SK-N-SH (cell line): ENCODE measurements around the gene SNRNP70.
"Not testable (repeated sequence)": the region's sequence is repeated elsewhere in the genome, so short reads cannot be mapped to it uniquely, and the experiment has no call there.

Experiments
- EP300 ChIP-seq, 2 experiments: IDR thresholded peaks; 2 replicates each; pipeline versions ENCODE4 v1.4.0 to v1.6.1; 2012; ENCODE audit warnings: borderline replicate concordance in 1 of 2, low read depth in 1 of 2, low read length in 1 of 2
- EZH2phosphoT487 ChIP-seq: fragments of 200-600 bp; sonication (generic); IDR thresholded peaks from 2 replicates; pipeline ENCODE4 v1.6.1; 2017; ENCODE audit warnings: low read depth, mixed run types, mild to moderate bottlenecking, antibody characterized with exemption, moderate library complexity, borderline replicate concordance
- NFIC ChIP-seq: IDR thresholded peaks from 2 replicates; pipeline ENCODE4 v1.4.0; 2012; ENCODE audit warnings: borderline replicate concordance
- POLR2AphosphoS5 ChIP-seq: IDR thresholded peaks from 2 replicates; pipeline ENCODE4 v1.6.1; 2012; ENCODE audit warnings: low read depth, low read length
- RAD21 ChIP-seq: IDR thresholded peaks from 2 replicates; pipeline ENCODE4 v1.6.1; 2012; ENCODE audit warnings: mild to moderate bottlenecking, low read length
- SIN3A ChIP-seq: IDR thresholded peaks from 2 replicates; pipeline ENCODE4 v1.6.1; 2012; ENCODE audit warnings: low read depth, mild to moderate bottlenecking, low read length, moderate library complexity, borderline replicate concordance
- YY1 ChIP-seq: IDR thresholded peaks from 2 replicates; pipeline ENCODE4 v1.4.0; 2012; ENCODE audit warnings: low read depth, mild to moderate bottlenecking
- TF ChIP-seq, protein P1 (sequence below): fragments of 200-600 bp; sonication (generic); IDR thresholded peaks from 2 replicates; pipeline ENCODE4 v1.6.1; 2017; ENCODE audit warnings: antibody characterized with exemption, mild to moderate bottlenecking, moderate library complexity
- TF ChIP-seq, protein P2 (sequence below): IDR thresholded peaks from 2 replicates; pipeline ENCODE4 v1.4.0; 2012; ENCODE audit warnings: low read depth, borderline replicate concordance
- TF ChIP-seq, protein P3 (sequence below): IDR thresholded peaks from 2 replicates; pipeline ENCODE4 v1.4.0; 2012; ENCODE audit warnings: low read depth
- TF ChIP-seq, protein P4 (sequence below): IDR thresholded peaks from 2 replicates; pipeline ENCODE4 v1.6.1; 2012; ENCODE audit warnings: mild to moderate bottlenecking, low read depth, low read length, moderate library complexity

DNA sequence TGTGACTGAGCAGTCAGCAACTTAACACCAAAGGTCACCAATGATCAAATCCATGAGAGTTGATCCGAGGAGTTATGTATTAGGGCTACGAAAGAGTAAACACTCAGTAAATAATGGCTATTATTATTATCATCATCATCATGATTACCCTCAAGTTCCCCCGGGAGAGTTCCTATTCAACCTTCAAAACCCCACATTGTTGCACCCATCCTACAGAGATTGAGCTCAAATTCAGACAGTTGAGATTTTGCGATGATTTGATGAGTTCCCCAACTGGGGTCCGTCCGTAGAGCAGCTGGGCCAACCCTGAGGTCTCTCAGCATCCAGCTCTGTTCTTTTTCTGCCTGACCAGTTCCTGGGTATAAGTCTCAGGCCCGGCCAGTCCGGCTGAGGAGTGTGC is 47.1 kb upstream of the SNRNP70 start:
- TF ChIP-seq POLR2AphosphoS5; NFIC; RAD21; EZH2phosphoT487; EP300 (IDR thresholded peaks at IDR 0.05; ENCODE audit: borderline replicate concordance in 1 of 2, low read depth in 1 of 2, low read length in 1 of 2); YY1; SIN3A: not testable (repeated sequence)
- TF ChIP-seq, protein P1, sequence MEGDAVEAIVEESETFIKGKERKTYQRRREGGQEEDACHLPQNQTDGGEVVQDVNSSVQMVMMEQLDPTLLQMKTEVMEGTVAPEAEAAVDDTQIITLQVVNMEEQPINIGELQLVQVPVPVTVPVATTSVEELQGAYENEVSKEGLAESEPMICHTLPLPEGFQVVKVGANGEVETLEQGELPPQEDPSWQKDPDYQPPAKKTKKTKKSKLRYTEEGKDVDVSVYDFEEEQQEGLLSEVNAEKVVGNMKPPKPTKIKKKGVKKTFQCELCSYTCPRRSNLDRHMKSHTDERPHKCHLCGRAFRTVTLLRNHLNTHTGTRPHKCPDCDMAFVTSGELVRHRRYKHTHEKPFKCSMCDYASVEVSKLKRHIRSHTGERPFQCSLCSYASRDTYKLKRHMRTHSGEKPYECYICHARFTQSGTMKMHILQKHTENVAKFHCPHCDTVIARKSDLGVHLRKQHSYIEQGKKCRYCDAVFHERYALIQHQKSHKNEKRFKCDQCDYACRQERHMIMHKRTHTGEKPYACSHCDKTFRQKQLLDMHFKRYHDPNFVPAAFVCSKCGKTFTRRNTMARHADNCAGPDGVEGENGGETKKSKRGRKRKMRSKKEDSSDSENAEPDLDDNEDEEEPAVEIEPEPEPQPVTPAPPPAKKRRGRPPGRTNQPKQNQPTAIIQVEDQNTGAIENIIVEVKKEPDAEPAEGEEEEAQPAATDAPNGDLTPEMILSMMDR, result not testable (repeated sequence)
- TF ChIP-seq, protein P2, sequence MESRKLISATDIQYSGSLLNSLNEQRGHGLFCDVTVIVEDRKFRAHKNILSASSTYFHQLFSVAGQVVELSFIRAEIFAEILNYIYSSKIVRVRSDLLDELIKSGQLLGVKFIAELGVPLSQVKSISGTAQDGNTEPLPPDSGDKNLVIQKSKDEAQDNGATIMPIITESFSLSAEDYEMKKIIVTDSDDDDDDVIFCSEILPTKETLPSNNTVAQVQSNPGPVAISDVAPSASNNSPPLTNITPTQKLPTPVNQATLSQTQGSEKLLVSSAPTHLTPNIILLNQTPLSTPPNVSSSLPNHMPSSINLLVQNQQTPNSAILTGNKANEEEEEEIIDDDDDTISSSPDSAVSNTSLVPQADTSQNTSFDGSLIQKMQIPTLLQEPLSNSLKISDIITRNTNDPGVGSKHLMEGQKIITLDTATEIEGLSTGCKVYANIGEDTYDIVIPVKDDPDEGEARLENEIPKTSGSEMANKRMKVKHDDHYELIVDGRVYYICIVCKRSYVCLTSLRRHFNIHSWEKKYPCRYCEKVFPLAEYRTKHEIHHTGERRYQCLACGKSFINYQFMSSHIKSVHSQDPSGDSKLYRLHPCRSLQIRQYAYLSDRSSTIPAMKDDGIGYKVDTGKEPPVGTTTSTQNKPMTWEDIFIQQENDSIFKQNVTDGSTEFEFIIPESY, result not testable (repeated sequence)
- TF ChIP-seq, protein P3, sequence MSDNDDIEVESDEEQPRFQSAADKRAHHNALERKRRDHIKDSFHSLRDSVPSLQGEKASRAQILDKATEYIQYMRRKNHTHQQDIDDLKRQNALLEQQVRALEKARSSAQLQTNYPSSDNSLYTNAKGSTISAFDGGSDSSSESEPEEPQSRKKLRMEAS, result not testable (repeated sequence)
- TF ChIP-seq, protein P4, sequence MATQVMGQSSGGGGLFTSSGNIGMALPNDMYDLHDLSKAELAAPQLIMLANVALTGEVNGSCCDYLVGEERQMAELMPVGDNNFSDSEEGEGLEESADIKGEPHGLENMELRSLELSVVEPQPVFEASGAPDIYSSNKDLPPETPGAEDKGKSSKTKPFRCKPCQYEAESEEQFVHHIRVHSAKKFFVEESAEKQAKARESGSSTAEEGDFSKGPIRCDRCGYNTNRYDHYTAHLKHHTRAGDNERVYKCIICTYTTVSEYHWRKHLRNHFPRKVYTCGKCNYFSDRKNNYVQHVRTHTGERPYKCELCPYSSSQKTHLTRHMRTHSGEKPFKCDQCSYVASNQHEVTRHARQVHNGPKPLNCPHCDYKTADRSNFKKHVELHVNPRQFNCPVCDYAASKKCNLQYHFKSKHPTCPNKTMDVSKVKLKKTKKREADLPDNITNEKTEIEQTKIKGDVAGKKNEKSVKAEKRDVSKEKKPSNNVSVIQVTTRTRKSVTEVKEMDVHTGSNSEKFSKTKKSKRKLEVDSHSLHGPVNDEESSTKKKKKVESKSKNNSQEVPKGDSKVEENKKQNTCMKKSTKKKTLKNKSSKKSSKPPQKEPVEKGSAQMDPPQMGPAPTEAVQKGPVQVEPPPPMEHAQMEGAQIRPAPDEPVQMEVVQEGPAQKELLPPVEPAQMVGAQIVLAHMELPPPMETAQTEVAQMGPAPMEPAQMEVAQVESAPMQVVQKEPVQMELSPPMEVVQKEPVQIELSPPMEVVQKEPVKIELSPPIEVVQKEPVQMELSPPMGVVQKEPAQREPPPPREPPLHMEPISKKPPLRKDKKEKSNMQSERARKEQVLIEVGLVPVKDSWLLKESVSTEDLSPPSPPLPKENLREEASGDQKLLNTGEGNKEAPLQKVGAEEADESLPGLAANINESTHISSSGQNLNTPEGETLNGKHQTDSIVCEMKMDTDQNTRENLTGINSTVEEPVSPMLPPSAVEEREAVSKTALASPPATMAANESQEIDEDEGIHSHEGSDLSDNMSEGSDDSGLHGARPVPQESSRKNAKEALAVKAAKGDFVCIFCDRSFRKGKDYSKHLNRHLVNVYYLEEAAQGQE, result not testable (repeated sequence)
